Measurements from ENCODE around the gene EMC10. TPM values are rescaled to one million over a fixed set of nuclear protein-coding genes. Genes with fewer than 3 reads are reported as not detected.

The EMC10 gene
- total and polyA plus RNA-seq, 10 of the 15 experiments (the other 5 are each of a cell fraction or from before 2014, with no cell fraction given) = 2.5 to 77.3 (median 20.3) TPM

DNA sequence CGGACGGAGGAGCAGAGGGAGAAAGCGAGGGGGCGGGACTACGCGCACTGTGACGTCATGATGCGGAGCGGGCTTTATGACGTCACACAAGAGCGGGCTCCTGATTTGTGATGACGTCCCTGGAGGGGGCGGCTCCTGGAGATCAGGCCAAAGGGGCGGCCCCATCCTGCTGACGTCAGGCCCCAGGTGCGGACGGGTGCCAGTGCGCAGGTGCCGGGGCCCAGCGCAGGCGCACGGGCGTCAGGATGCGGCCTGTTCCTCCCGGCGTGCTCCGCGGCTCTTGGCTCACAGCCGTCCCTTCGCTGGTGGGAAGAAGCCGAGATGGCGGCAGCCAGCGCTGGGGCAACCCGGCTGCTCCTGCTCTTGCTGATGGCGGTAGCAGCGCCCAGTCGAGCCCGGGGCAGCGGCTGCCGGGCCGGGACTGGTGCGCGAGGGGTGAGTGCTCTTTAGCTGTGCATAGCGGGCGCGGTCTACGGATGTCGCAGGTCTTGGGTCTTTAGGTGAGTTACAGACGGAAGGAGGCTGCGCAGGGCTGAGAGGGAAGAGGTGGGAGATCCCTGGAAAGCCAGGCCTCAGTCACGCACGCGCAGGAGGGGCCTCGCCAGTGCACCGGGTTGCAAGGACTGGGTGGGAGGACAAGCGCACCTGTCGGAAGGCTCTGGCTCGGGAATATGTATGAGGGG, at the start of gene EMC10, which contains the start of gene GARIN5A (continued):
- no peak for TF ChIP-seq SKIL (IDR thresholded peaks at IDR 0.05; ENCODE audit: low read depth, poor library complexity, severe bottlenecking)
- TF ChIP-seq ZNF274 (IDR thresholded peaks at IDR 0.05; ENCODE audit: insufficient read depth, insufficient read length) = no peak
- no peak for TF ChIP-seq NFXL1 (IDR thresholded peaks at IDR 0.05; ENCODE audit: borderline replicate concordance)
- peak; percentile 100 for TF ChIP-seq POLR2A (IDR thresholded peaks at IDR 0.05; ENCODE audit: low read depth, low read length)
- peak; percentile 100 for TF ChIP-seq NBN (IDR thresholded peaks at IDR 0.05)
- TF ChIP-seq JUND (IDR thresholded peaks at IDR 0.05; ENCODE audit: low read depth, low read length) = peak; percentile 75
- TF ChIP-seq, protein P1, sequence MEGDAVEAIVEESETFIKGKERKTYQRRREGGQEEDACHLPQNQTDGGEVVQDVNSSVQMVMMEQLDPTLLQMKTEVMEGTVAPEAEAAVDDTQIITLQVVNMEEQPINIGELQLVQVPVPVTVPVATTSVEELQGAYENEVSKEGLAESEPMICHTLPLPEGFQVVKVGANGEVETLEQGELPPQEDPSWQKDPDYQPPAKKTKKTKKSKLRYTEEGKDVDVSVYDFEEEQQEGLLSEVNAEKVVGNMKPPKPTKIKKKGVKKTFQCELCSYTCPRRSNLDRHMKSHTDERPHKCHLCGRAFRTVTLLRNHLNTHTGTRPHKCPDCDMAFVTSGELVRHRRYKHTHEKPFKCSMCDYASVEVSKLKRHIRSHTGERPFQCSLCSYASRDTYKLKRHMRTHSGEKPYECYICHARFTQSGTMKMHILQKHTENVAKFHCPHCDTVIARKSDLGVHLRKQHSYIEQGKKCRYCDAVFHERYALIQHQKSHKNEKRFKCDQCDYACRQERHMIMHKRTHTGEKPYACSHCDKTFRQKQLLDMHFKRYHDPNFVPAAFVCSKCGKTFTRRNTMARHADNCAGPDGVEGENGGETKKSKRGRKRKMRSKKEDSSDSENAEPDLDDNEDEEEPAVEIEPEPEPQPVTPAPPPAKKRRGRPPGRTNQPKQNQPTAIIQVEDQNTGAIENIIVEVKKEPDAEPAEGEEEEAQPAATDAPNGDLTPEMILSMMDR (IDR thresholded peaks at IDR 0.05 in 2 of 3, conservative IDR thresholded peaks at IDR 0.05 in 1 of 3; ENCODE audit: control insufficient read depth in 2 of 3, extremely low read depth in 1 of 3, insufficient read depth in 1 of 3, low read depth in 3 of 3, low read length in 3 of 3) = no peak
- TF ChIP-seq NR2F1 (conservative IDR thresholded peaks at IDR 0.05) = 0 out of 2 replicates have a peak, but pooled peaks have one; percentile 40
- 0 out of 2 replicates have a peak, but pooled peaks have one; percentile 40 for TF ChIP-seq CHD2 (IDR thresholded peaks at IDR 0.05; ENCODE audit: borderline replicate concordance, low read depth, low read length)
- peak; percentile 76; the same call in 1 of the 2 replicates for TF ChIP-seq PML (IDR thresholded peaks at IDR 0.05; ENCODE audit: low read length)
- TF ChIP-seq SREBF2 (IDR thresholded peaks at IDR 0.05; ENCODE audit: low read length) = no peak
- TF ChIP-seq RAD51 (IDR thresholded peaks at IDR 0.05) = no peak
- TF ChIP-seq SP1 (IDR thresholded peaks at IDR 0.05; ENCODE audit: low read depth, low read length) = peak; percentile 79
- TF ChIP-seq BRCA1 (IDR thresholded peaks at IDR 0.05; ENCODE audit: low read depth, low read length) = peak; percentile 73; the same call in 1 of the 2 replicates
- TF ChIP-seq ZBTB40 (IDR thresholded peaks at IDR 0.05; ENCODE audit: borderline replicate concordance) = no peak
- peak; percentile 99 for TF ChIP-seq ATF7 (IDR thresholded peaks at IDR 0.05; ENCODE audit: low read depth)
- peak; percentile 48 for TF ChIP-seq KLF5 (IDR thresholded peaks at IDR 0.05; ENCODE audit: partially characterized antibody)
- peak; percentile 72; the same call in 1 of the 3 replicates for TF ChIP-seq POU2F2 (IDR thresholded peaks at IDR 0.05; ENCODE audit: borderline replicate concordance, low read depth, low read length)
- TF ChIP-seq MXI1 (IDR thresholded peaks at IDR 0.05; ENCODE audit: low read depth, low read length) = peak; percentile 24; the same call in 1 of the 2 replicates
- TF ChIP-seq EP300 (IDR thresholded peaks at IDR 0.05; ENCODE audit: borderline replicate concordance in 1 of 2, control insufficient read depth in 1 of 2, low read depth in 2 of 2, low read length in 2 of 2) = no peak; a peak in 1 of 4 replicates
- TF ChIP-seq, protein P2, sequence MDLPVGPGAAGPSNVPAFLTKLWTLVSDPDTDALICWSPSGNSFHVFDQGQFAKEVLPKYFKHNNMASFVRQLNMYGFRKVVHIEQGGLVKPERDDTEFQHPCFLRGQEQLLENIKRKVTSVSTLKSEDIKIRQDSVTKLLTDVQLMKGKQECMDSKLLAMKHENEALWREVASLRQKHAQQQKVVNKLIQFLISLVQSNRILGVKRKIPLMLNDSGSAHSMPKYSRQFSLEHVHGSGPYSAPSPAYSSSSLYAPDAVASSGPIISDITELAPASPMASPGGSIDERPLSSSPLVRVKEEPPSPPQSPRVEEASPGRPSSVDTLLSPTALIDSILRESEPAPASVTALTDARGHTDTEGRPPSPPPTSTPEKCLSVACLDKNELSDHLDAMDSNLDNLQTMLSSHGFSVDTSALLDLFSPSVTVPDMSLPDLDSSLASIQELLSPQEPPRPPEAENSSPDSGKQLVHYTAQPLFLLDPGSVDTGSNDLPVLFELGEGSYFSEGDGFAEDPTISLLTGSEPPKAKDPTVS (IDR thresholded peaks at IDR 0.05; ENCODE audit: low read depth, low read length) = no peak
